ENCODE results near the gene IGFBP6. TPM values are rescaled to one million over a fixed set of nuclear protein-coding genes. Genes with fewer than 3 reads are reported as not detected.

IGFBP6 gene
- total and polyA plus RNA-seq, 9 of the 15 experiments (the other 6 are each of a cell fraction or from before 2014, with no cell fraction given), result 0.15 to 1.4 (median 0.54) TPM

DNA sequence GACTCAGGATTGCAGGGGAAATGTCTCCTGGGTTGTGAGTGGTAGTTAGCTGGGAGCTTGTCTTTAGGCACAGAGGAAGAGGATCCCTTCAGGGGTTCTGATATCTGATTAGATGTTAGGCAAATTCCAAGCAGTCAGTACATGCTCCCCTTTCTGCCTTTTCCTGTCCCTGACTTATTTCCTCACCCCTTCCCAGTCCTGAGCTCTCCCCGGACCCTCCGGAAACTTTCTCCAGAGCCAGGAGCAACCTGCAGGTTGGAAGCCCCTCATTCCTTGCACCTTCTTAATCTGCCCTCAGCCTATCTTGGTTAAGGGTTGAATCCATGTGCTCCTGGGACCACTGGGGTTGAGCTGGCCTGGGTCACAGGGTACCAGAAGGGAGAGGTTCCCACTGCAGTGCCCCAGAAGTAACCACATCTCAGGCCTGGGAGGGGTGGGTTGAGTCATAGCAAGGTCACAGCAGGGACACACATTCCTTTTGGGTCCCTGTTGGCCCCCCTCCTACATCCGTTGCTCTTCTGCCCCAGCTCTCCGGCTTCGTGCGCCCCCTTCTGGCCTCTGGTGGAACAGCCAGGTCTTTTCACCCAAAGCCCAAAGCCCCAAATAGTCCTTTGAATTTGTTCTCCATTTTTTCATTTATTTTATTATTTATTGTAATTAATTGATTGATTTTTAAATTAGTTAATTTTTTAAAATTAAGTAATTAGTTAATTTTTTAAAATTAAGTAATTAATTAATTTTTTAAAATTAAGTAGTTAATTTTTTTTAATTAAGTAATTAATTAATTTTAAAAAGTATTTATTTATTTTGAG, 1.8 kb downstream of the IGFBP6 start (continued):
- TF ChIP-seq MXI1 (IDR thresholded peaks at IDR 0.05; ENCODE audit: low read depth, low read length), result no peak

DNA sequence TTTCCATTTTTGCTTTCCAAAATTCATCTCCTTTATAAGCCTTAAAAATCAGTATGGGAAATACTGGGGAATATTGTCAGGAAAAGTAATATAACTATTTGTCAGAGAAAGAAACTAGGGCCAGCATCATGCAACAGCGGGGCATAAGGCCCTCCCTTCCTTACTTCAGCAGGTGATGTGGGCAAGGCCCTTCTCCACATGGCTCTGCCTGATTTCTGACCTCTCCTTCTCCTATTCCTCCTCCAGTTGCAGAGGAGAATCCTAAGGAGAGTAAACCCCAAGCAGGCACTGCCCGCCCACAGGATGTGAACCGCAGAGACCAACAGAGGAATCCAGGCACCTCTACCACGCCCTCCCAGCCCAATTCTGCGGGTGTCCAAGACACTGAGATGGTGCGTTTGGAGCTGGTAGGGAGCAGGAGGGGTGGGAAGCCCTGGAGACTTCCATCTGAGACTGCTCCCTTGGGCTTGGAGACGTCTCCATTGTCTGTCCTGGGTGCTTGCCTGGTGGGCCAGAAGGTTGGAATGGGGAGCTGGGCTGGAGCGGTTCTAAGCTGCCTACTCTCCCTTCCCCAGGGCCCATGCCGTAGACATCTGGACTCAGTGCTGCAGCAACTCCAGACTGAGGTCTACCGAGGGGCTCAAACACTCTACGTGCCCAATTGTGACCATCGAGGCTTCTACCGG, 3.1 kb downstream of the IGFBP6 start:
- H3K4me2 ChIP-seq (ENCODE audit: insufficient read depth, low read length), result no peak overlapping the region
- peaks cover 6% of the 10 kb centered on the region for H3K9me1 ChIP-seq (ENCODE audit: control insufficient read depth, insufficient read depth, low read length)
- H3K79me2 ChIP-seq (ENCODE audit: control insufficient read depth, insufficient read depth, low read length), result no peaks in the 10 kb centered on the region
- H3K27ac ChIP-seq (ENCODE audit: extremely low read depth, low read depth, low read length), result no peak overlapping the region
- ChIA-PET CTCF (ENCODE audit: low intra/inter-chr PET ratio) (no interaction called here), POLR2A (interaction anchor here (1.4 kb wide), 1 partner anchor 10 kb away, joined by 4 read pairs; no protein-coding TSS in a partner anchor)
- in situ Hi-C loops (cut with MboI) (loop anchor here (5.0 kb wide), 1 partner anchor 33 kb away; no protein-coding TSS in a partner anchor), intact Hi-C loops (cut with micrococcal nuclease) (no loop called here)
- TF ChIP-seq, protein P1, sequence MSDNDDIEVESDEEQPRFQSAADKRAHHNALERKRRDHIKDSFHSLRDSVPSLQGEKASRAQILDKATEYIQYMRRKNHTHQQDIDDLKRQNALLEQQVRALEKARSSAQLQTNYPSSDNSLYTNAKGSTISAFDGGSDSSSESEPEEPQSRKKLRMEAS (CRISPR knock-in tag; IDR thresholded peaks at IDR 0.05), result 0 out of 2 replicates have a peak, but pooled peaks have one; percentile 19
- TF ChIP-seq PRPF4 (IDR thresholded peaks at IDR 0.05; ENCODE audit: insufficient read depth, low read depth, low read length, poor library complexity, severe bottlenecking), result no peak
- 60% methylated on average over 12 of the region's 13 CpGs for WGBS (ENCODE audit: insufficient coverage, low coverage, missing lambda C conversion rate)
- H3K9me3 ChIP-seq (replicated peaks; ENCODE audit: control insufficient read depth, insufficient read depth, low read depth, low read length), result no peaks in the 10 kb centered on the region
- peak overlapping the region in 1 of 2 experiments; percentile 67; a peak in 2 of 4 replicates for H3K9ac ChIP-seq (ENCODE audit: insufficient read depth in 1 of 2, low read depth in 2 of 2, low read length in 2 of 2)
- no peak for DNase-seq (ENCODE audit: extremely low read depth in 1 of 4, low spot score in 3 of 4)
- no TSS peak for BruUV-seq (replicated peaks)
- H3K4me1 ChIP-seq (replicated peaks in 1 of 2; ENCODE audit: control insufficient read depth in 2 of 2, insufficient read depth in 2 of 2, low read length in 2 of 2), result peaks cover 40 to 43% of the 10 kb centered on the region in 2 experiments
- H3K36me3 ChIP-seq (ENCODE audit: control insufficient read depth, insufficient read depth, low read length), result no peaks in the 10 kb centered on the region
- peak overlapping the region; percentile 54 for H2AFZ ChIP-seq (ENCODE audit: low read depth, low read length)
- no peaks in the 10 kb centered on the region; a peak in 1 of 5 replicates for H3K27me3 ChIP-seq (ENCODE audit: control insufficient read depth in 2 of 2, insufficient read depth in 2 of 2, low read length in 2 of 2)
- no peak for ATAC-seq
- FAIRE-seq, result no peak
- no peak overlapping the region for H3K4me3 ChIP-seq
- H4K20me1 ChIP-seq (replicated peaks; ENCODE audit: control insufficient read depth, insufficient read depth, low read length), result no peaks in the 10 kb centered on the region
